BJ (cell line): ENCODE data around the gene CDH18. TPM values are rescaled to one million over a fixed set of nuclear protein-coding genes. Genes with fewer than 3 reads are reported as not detected.

Experiments used
- CTCF ChIA-PET: fragments of 350-600 bp; formaldehyde crosslinking; extraction: SDS; loops from one replicate; lab custom pipeline; 2021; ENCODE audit warnings: antibody characterized with exemption, inconsistent platforms; lab: Yijun Ruan, JAX
- POLR2A ChIA-PET: fragments of 300-600 bp; sonication (Branson Sonifier 250); formaldehyde crosslinking; extraction: SDS; loops from one replicate; lab custom pipeline; 2021; ENCODE audit warnings: antibody characterized with exemption; lab: Charles Lee
- DNase-seq: peaks from one replicate; pipeline ENCODE4 v3.0.0-alpha.2; 2011; ENCODE audit warnings: low read depth
- H3K27me3 ChIP-seq: 2 replicates; pipeline ENCODE4 v1.6.0; 2011; ENCODE audit warnings: low read length; ENCODE audit not compliant: control insufficient read depth, insufficient read depth
- H3K36me3 ChIP-seq: 2 replicates; pipeline ENCODE4 v1.5.1; 2011; ENCODE audit warnings: low read length; ENCODE audit not compliant: control insufficient read depth, insufficient read depth
- H3K4me3 ChIP-seq: 2 replicates; pipeline ENCODE4 v1.5.1; 2011; ENCODE audit warnings: low read depth, mild to moderate bottlenecking, control low read depth, low read length
- CTCF ChIP-seq: IDR thresholded peaks from 2 replicates; pipeline ENCODE4 v1.5.1; 2011; ENCODE audit warnings: low read depth, mild to moderate bottlenecking, control low read depth, inconsistent platforms, low read length, moderate library complexity; ENCODE audit not compliant: insufficient read depth
- polyA plus RNA-seq: library from polyadenylated mRNA; depleted of rRNA; stranded (reverse); fragments of >200 nt; gene quantifications from 2 replicates; pipeline ENCODE4 v1.2.3, GENCODE V29; 2011

CDH18 gene
- polyA plus RNA-seq, 1 experiment, result 0.31 TPM

GRCh38 chr5:19923742-19924141, 64.3 kb downstream of the CDH18 start:
- Histone ChIP-seq H3K4me3 (no peak overlapping the region), H3K36me3 (no peaks in the 10 kb centered on the region), H3K27me3 (no peaks in the 10 kb centered on the region)
- no peak for TF ChIP-seq CTCF
- ChIA-PET CTCF (interaction anchor here (0.6 kb wide), 1 partner anchor 12 kb away, joined by 4 read pairs; no protein-coding TSS in a partner anchor), POLR2A (no interaction called here)
- no peak for DNase-seq

DNA sequence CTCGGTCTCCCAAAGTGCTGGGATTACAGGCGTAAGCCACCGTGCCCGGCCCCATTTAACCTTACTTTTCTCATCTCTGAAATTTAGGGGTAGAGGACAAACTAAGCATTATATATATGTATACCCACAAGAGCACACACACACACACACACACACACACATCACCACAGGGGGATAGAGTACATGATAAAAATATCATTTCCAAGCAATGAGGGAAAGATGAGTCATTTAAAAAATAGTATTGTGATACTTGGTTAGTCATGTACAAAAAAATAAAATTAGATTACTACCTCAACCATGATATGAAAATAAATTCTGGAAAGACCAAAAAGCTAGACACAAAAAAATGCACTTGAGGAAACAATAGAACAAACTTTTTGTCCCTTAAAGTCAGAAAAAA, 67.2 kb downstream of the CDH18 start:
- Histone ChIP-seq H3K4me3 (no peak overlapping the region), H3K27me3 (no peaks in the 10 kb centered on the region), H3K36me3 (no peaks in the 10 kb centered on the region)
- ChIA-PET CTCF (interaction anchor here (0.6 kb wide), 2 partner anchors 15 to 28 kb away, joined by 5 read pairs; no protein-coding TSS in a partner anchor), POLR2A (no interaction called here)
- no peak for TF ChIP-seq CTCF
- no peak for DNase-seq

GRCh38 chr5:19918780-19919179, 69.2 kb downstream of the CDH18 start:
- POLR2A ChIA-PET, result no interaction called here
- no peaks in the 10 kb centered on the region for H3K27me3 ChIP-seq
- no peak overlapping the region for H3K4me3 ChIP-seq
- no peak for DNase-seq
- H3K36me3 ChIP-seq, result no peaks in the 10 kb centered on the region
- CTCF ChIA-PET, result interaction anchor here (0.8 kb wide), 1 partner anchor 24 kb away, joined by 3 read pairs; no protein-coding TSS in a partner anchor
- TF ChIP-seq CTCF, result no peak

- TF ChIP-seq CTCF, result no peak
- CTCF ChIA-PET, result no interaction called here
- DNase-seq, result no peak
Observed at GRCh38 chr5:19917588-19918122, 70.3 kb downstream of the CDH18 start.

DNA sequence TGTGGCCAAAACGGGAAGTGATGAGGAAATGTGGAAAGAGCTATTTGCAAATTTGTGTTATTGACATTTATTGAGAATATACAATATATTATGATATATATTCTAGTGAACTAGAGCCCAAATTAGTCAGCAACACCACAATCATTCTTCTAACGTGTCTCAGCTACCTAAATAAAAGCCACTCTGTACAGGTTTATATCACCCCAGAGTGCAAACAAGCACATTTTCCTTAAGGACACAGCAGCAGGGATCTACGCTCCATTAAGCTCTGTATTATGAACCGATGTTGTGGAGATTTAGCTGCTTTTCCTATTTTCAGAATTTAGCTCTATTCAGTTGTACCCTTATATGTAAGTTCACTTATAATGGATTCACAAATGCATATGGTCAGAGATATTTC, 77.9 kb downstream of the CDH18 start:
- no peak for TF ChIP-seq CTCF
- Histone ChIP-seq H3K27me3 (no peaks in the 10 kb centered on the region), H3K4me3 (no peak overlapping the region), H3K36me3 (no peaks in the 10 kb centered on the region)
- DNase-seq, result no peak
- CTCF ChIA-PET, result interaction anchor here (0.6 kb wide), 1 partner anchor 251 kb away, joined by 3 read pairs; no protein-coding TSS in a partner anchor
- POLR2A ChIA-PET, result no interaction called here

More at GRCh38 chr5:19917588-19918122, 70.3 kb downstream of the CDH18 start:
- Histone ChIP-seq H3K27me3 (no peaks in the 10 kb centered on the region), H3K36me3 (no peaks in the 10 kb centered on the region), H3K4me3 (no peak overlapping the region)
- POLR2A ChIA-PET, result no interaction called here
